K562 (cell line): ENCODE data around the gene ESAM. TPM values are rescaled to one million over a fixed set of nuclear protein-coding genes. Genes with fewer than 3 reads are reported as not detected.

Experiments
- CCNT2 ChIP-seq: IDR thresholded peaks from 2 replicates; pipeline ENCODE4 v1.6.1; 2011; ENCODE audit warnings: borderline replicate concordance, low read depth, mild to moderate bottlenecking, moderate library complexity, mixed read lengths, low read length; ENCODE audit not compliant: insufficient read length; ENCODE audit errors: extremely low read depth
- DNMT1 ChIP-seq: fragments of 450-650 bp; IDR thresholded peaks from 2 replicates; pipeline ENCODE4 v1.6.1; 2016; ENCODE audit warnings: antibody characterized with exemption, mild to moderate bottlenecking
- GABPB1 ChIP-seq: sonication (generic); formaldehyde crosslinking; IDR thresholded peaks from 2 replicates; pipeline ENCODE4 v1.8.0; 2022; ENCODE audit warnings: mild to moderate bottlenecking, missing genetic modification reagents
- KHSRP ChIP-seq: fragments of 450-650 bp; IDR thresholded peaks from 2 replicates; pipeline ENCODE4 v1.6.1; 2017
- LCOR ChIP-seq: sonication (generic); formaldehyde crosslinking; IDR thresholded peaks from 2 replicates; pipeline ENCODE4 v1.8.0; 2022; ENCODE audit warnings: mild to moderate bottlenecking, missing genetic modification reagents
- NCOA2 ChIP-seq, 2 experiments: fragments of 450-650 bp; IDR thresholded peaks; 2 replicates each; pipeline ENCODE4 v1.6.1; 2018; ENCODE audit warnings: mild to moderate bottlenecking in 2 of 2, moderate library complexity in 1 of 2; ENCODE audit not compliant: partially characterized antibody in 2 of 2
- NRF1 ChIP-seq, 2 experiments: fragments of 450-650 bp; IDR thresholded peaks in 1 of 2; conservative IDR thresholded peaks in 1 of 2; 2 replicates each; pipeline ENCODE4 v1.6.1; 2014; ENCODE audit warnings: mild to moderate bottlenecking in 2 of 2
- REST ChIP-seq, 2 experiments: fragments of 450-650 bp; formaldehyde crosslinking in 1 of 2; IDR thresholded peaks; 2 replicates each; pipeline versions ENCODE4 v1.4.0 to v1.6.1; 2014 to 2020; ENCODE audit warnings: mild to moderate bottlenecking in 2 of 2, borderline replicate concordance in 1 of 2, low read depth in 1 of 2
- TOE1 ChIP-seq, 2 experiments: fragments of 450-650 bp in 1 of 2; sonication (generic) in 1 of 2; formaldehyde crosslinking in 1 of 2; IDR thresholded peaks; 2 replicates each; pipeline versions ENCODE4 v1.7.1 to v1.8.0; 2016 to 2022; ENCODE audit warnings: borderline replicate concordance in 2 of 2, mild to moderate bottlenecking in 2 of 2, antibody characterized with exemption in 1 of 2, inconsistent platforms in 1 of 2, low read depth in 1 of 2, missing genetic modification reagents in 1 of 2, moderate library complexity in 1 of 2
- ZFP36 ChIP-seq: fragments of 150-350 bp; IDR thresholded peaks from 2 replicates; pipeline ENCODE4 v1.6.1; 2018; ENCODE audit warnings: low read length, low read depth; ENCODE audit not compliant: partially characterized antibody
- ZNF77 ChIP-seq: fragments of 250-450 bp; sonication (Bioruptor Pico); IDR thresholded peaks from 2 replicates; pipeline ENCODE4 v1.5.0; 2020
- polyA plus RNA-seq, 8 experiments: library from polyadenylated mRNA; depleted of rRNA in 4 of 8; stranded (reverse) in 5 of 8; unstranded in 3 of 8; fragments of >200 nt; fragmentation: Nextera tagmentation in 2 of 8; fragmentation: Illumina TruSeq in 1 of 8; extraction: Ambion mirVana in 2 of 8; extraction: Trizol in 1 of 8; gene quantifications; 2 replicates each; pipeline versions ENCODE4 v1.2.1 to v1.2.3, GENCODE V29; 2011 to 2014; ENCODE audit warnings: inconsistent platforms in 1 of 8, missing spikeins in 1 of 8
- total RNA-seq, 7 experiments: library from RNA; depleted of rRNA in 6 of 7; stranded (reverse); fragments of >200 nt in 6 of 7; fragmentation: Illumina TruSeq in 2 of 7; extraction: Trizol in 2 of 7; gene quantifications; 2 replicates each; pipeline versions ENCODE4 v1.2.1 to v1.2.3, GENCODE V29; 2011 to 2021; ENCODE audit warnings: low replicate concordance in 1 of 7
- TF ChIP-seq, protein P1 (sequence below): conservative IDR thresholded peaks from 2 replicates; pipeline ENCODE4 v1.6.1; 2011; ENCODE audit warnings: low read depth, mild to moderate bottlenecking, low read length; ENCODE audit not compliant: control insufficient read depth

Gene ESAM
- total and polyA plus RNA-seq, 9 of the 15 experiments (the other 6 are each of a cell fraction or from before 2014, with no cell fraction given) = 0.06 to 1.5 (median 0.22) TPM

GRCh38 chr11:124800226-124800929 is 38.3 kb upstream of the ESAM start, which contains the start of gene MSANTD2 (continued):
- TF ChIP-seq NCOA2 (IDR thresholded peaks at IDR 0.05; ENCODE audit: partially characterized antibody in 2 of 2) = no peak
- no peak for TF ChIP-seq REST (IDR thresholded peaks at IDR 0.05; ENCODE audit: borderline replicate concordance)
- TF ChIP-seq REST (CRISPR knock-in tag; IDR thresholded peaks at IDR 0.05; ENCODE audit: low read depth) = 0 out of 2 replicates have a peak, but pooled peaks have one; percentile 17
- no peak for TF ChIP-seq KHSRP
- no peak for TF ChIP-seq TOE1 (IDR thresholded peaks at IDR 0.05; ENCODE audit: borderline replicate concordance)
- TF ChIP-seq TOE1 (CRISPR knock-in tag; IDR thresholded peaks at IDR 0.05; ENCODE audit: borderline replicate concordance, low read depth) = no peak
- no peak for TF ChIP-seq ZNF77
- 0 out of 2 replicates have a peak, but pooled peaks have one; percentile 18 for TF ChIP-seq LCOR (CRISPR knock-in tag)
- TF ChIP-seq ZFP36 = no peak
- peak; percentile 89 for TF ChIP-seq GABPB1
- TF ChIP-seq DNMT1 = no peak
- peak; percentile 71 to 76 for TF ChIP-seq NRF1 (conservative IDR thresholded peaks at IDR 0.05 in 1 of 2, IDR thresholded peaks at IDR 0.05 in 1 of 2)
- peak; percentile 60 for TF ChIP-seq CCNT2
- TF ChIP-seq, protein P1, sequence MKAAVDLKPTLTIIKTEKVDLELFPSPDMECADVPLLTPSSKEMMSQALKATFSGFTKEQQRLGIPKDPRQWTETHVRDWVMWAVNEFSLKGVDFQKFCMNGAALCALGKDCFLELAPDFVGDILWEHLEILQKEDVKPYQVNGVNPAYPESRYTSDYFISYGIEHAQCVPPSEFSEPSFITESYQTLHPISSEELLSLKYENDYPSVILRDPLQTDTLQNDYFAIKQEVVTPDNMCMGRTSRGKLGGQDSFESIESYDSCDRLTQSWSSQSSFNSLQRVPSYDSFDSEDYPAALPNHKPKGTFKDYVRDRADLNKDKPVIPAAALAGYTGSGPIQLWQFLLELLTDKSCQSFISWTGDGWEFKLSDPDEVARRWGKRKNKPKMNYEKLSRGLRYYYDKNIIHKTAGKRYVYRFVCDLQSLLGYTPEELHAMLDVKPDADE = peak; percentile 72; the same call in 1 of the 2 replicates
